H1 (cell line): Measurements from ENCODE around the gene FOXB1. TPM values are rescaled to one million over a fixed set of nuclear protein-coding genes. Genes with fewer than 3 reads are reported as not detected.

Experiments
- CTCF ChIA-PET: fragments of 300-600 bp; sonication (Branson Sonifier 250); formaldehyde crosslinking; loops from one replicate; lab custom pipeline; 2021; ENCODE audit not compliant: partially characterized antibody; lab: Charles Lee
- POLR2A ChIA-PET: fragments of 300-600 bp; sonication (Branson Sonifier 250); formaldehyde crosslinking; loops from one replicate; lab custom pipeline; 2021; ENCODE audit warnings: inconsistent platforms; ENCODE audit not compliant: partially characterized antibody; lab: Charles Lee
- DNase-seq, 2 experiments: peaks; one replicate each; pipeline versions ENCODE4 v3.0.0 to v3.0.0-alpha.2; 2010 to 2022; ENCODE audit warnings: low spot score in 2 of 2, low read depth in 1 of 2, mixed read lengths in 1 of 2
- FAIRE-seq: peaks from 2 replicates; lab custom pipeline; 2011; peaks lifted over from hg19 to GRCh38; lab: Jason Lieb, UNC
- H2AFZ ChIP-seq: 2 replicates; pipeline ENCODE4 v1.8.1; 2012; ENCODE audit warnings: low read length, inconsistent platforms
- H2AK5ac ChIP-seq: 2 replicates; pipeline ENCODE4 v1.6.1; 2013; ENCODE audit warnings: low read depth, low read length
- H2BK120ac ChIP-seq: replicated peaks from 2 replicates; pipeline ENCODE3; 2013; ENCODE audit warnings: low read depth, low read length, inconsistent platforms
- H2BK12ac ChIP-seq: 2 replicates; pipeline ENCODE4 v1.6.1; 2013; ENCODE audit warnings: low read depth, low read length
- H2BK15ac ChIP-seq: 2 replicates; pipeline ENCODE4 v1.6.1; 2013; ENCODE audit warnings: low read length
- H2BK20ac ChIP-seq: 2 replicates; pipeline ENCODE4 v1.6.1; 2013; ENCODE audit warnings: low read length
- H2BK5ac ChIP-seq: 2 replicates; pipeline ENCODE4 v1.6.1; 2013; ENCODE audit warnings: low read depth, low read length
- H3K14ac ChIP-seq: 2 replicates; pipeline ENCODE4 v1.6.1; 2013; ENCODE audit warnings: inconsistent platforms; ENCODE audit not compliant: insufficient read length
- H3K18ac ChIP-seq: 2 replicates; pipeline ENCODE4 v1.6.1; 2013; ENCODE audit warnings: low read length; ENCODE audit errors: extremely low read depth
- H3K23ac ChIP-seq: 2 replicates; pipeline ENCODE4 v1.6.1; 2013; ENCODE audit warnings: inconsistent platforms; ENCODE audit not compliant: insufficient read length
- H3K23me2 ChIP-seq: 2 replicates; pipeline ENCODE4 v1.6.1; 2013; ENCODE audit warnings: low read depth, low read length
- H3K27ac ChIP-seq: 2 replicates; pipeline ENCODE4 v1.6.1; 2011; ENCODE audit warnings: low read depth, low read length, inconsistent platforms
- H3K27me3 ChIP-seq, 4 experiments: replicated peaks in 1 of 4; 1 replicate in 1 of 4; 2 replicates in 3 of 4; pipeline versions ENCODE4 v1.6.1 to v1.8.1; 2011 to 2013; ENCODE audit warnings: low read length in 3 of 4, mild to moderate bottlenecking in 3 of 4, inconsistent platforms in 2 of 4, mixed read lengths in 2 of 4, moderate library complexity in 1 of 4; ENCODE audit not compliant: control insufficient read depth in 3 of 4, insufficient read depth in 3 of 4; ENCODE audit errors: extremely low read depth in 1 of 4
- H3K36me3 ChIP-seq, 4 experiments: 2 replicates each; pipeline versions ENCODE4 v1.6.1 to v1.8.1; 2011 to 2013; ENCODE audit warnings: mild to moderate bottlenecking in 4 of 4, low read length in 3 of 4, moderate library complexity in 2 of 4, control low read depth in 1 of 4, inconsistent platforms in 1 of 4; ENCODE audit not compliant: insufficient read depth in 4 of 4, control insufficient read depth in 2 of 4
- H3K4ac ChIP-seq: replicated peaks from 2 replicates; pipeline ENCODE3; 2013; ENCODE audit warnings: low read length, low read depth, mixed read lengths, inconsistent platforms; ENCODE audit not compliant: insufficient read length
- H3K4me1 ChIP-seq, 4 experiments: replicated peaks in 1 of 4; 1 replicate in 1 of 4; 2 replicates in 3 of 4; pipeline versions ENCODE4 v1.6.1 to v1.8.1; 2011 to 2013; ENCODE audit warnings: low read length in 3 of 4, inconsistent platforms in 2 of 4, mixed read lengths in 1 of 4; ENCODE audit not compliant: insufficient read depth in 4 of 4, control insufficient read depth in 3 of 4
- H3K4me2 ChIP-seq, 2 experiments: 2 replicates each; pipeline versions ENCODE4 v1.6.1 to v1.8.1; 2011 to 2013; ENCODE audit warnings: low read depth in 2 of 2, low read length in 2 of 2, control low read depth in 1 of 2, inconsistent platforms in 1 of 2, mild to moderate bottlenecking in 1 of 2; ENCODE audit not compliant: insufficient read depth in 1 of 2
- H3K4me3 ChIP-seq, 4 experiments: fragments of 200-600, 300-600 bp in 1 of 4; sonication (generic), shearing (Covaris generic), sonication (Bioruptor Twin) in 1 of 4; 2 replicates each; pipeline versions ENCODE4 v1.5.1 to v1.8.1; 2011 to 2016; ENCODE audit warnings: low read length in 4 of 4, low read depth in 3 of 4, control low read depth in 2 of 4, inconsistent platforms in 2 of 4, mild to moderate bottlenecking in 2 of 4, mixed read lengths in 1 of 4, moderate library complexity in 1 of 4; ENCODE audit not compliant: insufficient read depth in 2 of 4; ENCODE audit errors: extremely low read depth in 1 of 4
- H3K56ac ChIP-seq: replicated peaks from 2 replicates; pipeline ENCODE3; 2013; ENCODE audit warnings: low read depth, mild to moderate bottlenecking, mixed read lengths, low read length, inconsistent platforms; ENCODE audit not compliant: insufficient read length
- H3K79me1 ChIP-seq: 2 replicates; pipeline ENCODE4 v1.6.1; 2013; ENCODE audit warnings: low read depth, low read length, control low read depth
- H3K79me2 ChIP-seq, 2 experiments: 2 replicates each; pipeline versions ENCODE4 v1.6.1 to v1.8.1; 2012 to 2013; ENCODE audit warnings: low read length in 2 of 2, mild to moderate bottlenecking in 2 of 2, inconsistent platforms in 1 of 2; ENCODE audit not compliant: insufficient read depth in 2 of 2, control insufficient read depth in 1 of 2
- H3K9ac ChIP-seq, 4 experiments: replicated peaks in 1 of 4; 1 replicate in 1 of 4; 2 replicates in 3 of 4; pipeline versions ENCODE4 v1.6.1 to v1.8.1; 2011 to 2013; ENCODE audit warnings: low read depth in 3 of 4, low read length in 3 of 4, control low read depth in 2 of 4, mild to moderate bottlenecking in 2 of 4, moderate library complexity in 2 of 4, inconsistent platforms in 1 of 4; ENCODE audit errors: extremely low read depth in 1 of 4
- H3K9me3 ChIP-seq, 2 experiments: 2 replicates each; pipeline versions ENCODE4 v1.6.1 to v1.8.1; 2012 to 2013; ENCODE audit warnings: mild to moderate bottlenecking in 2 of 2, moderate library complexity in 2 of 2, control low read depth in 1 of 2, inconsistent platforms in 1 of 2, low read depth in 1 of 2, low read length in 1 of 2, mixed read lengths in 1 of 2; ENCODE audit not compliant: insufficient read depth in 2 of 2
- H4K20me1 ChIP-seq, 2 experiments: replicated peaks in 1 of 2; 2 replicates each; pipeline versions ENCODE3 to v1.8.1; 2011 to 2013; ENCODE audit warnings: inconsistent platforms in 2 of 2, low read length in 2 of 2, mild to moderate bottlenecking in 1 of 2; ENCODE audit not compliant: insufficient read depth in 2 of 2, control insufficient read depth in 1 of 2
- H4K5ac ChIP-seq: 2 replicates; pipeline ENCODE4 v1.6.1; 2013; ENCODE audit warnings: low read length, low read depth, mixed read lengths, inconsistent platforms; ENCODE audit not compliant: insufficient read length
- H4K8ac ChIP-seq: 2 replicates; pipeline ENCODE4 v1.8.0; 2013; ENCODE audit warnings: mild to moderate bottlenecking, moderate library complexity, low read length, inconsistent platforms; ENCODE audit not compliant: insufficient read depth; ENCODE audit errors: extremely low read depth
- H4K91ac ChIP-seq: replicated peaks from 2 replicates; pipeline ENCODE3; 2013; ENCODE audit warnings: low read length, mixed read lengths, inconsistent platforms; ENCODE audit not compliant: insufficient read length
- BACH1 ChIP-seq: IDR thresholded peaks from 2 replicates; pipeline ENCODE4 v1.6.1; 2012; ENCODE audit warnings: low read length, improper control_type of control experiment
- BCL11A ChIP-seq, 2 experiments: IDR thresholded peaks; one replicate each; pipeline ENCODE4 v1.6.1; 2011; ENCODE audit warnings: low read depth in 2 of 2, low read length in 2 of 2, mild to moderate bottlenecking in 2 of 2
- CBX8 ChIP-seq: fragments of 300-800, 300-1000 bp; sonication (generic); IDR thresholded peaks from 2 replicates; pipeline ENCODE4 v1.7.1; 2016; ENCODE audit warnings: low read depth, low read length, borderline replicate concordance
- EGR1 ChIP-seq: IDR thresholded peaks from 2 replicates; pipeline ENCODE4 v1.6.1; 2011; ENCODE audit warnings: low read depth, low read length, borderline replicate concordance
- EZH2 ChIP-seq: fragments of 200-600 bp; sonication (generic); IDR thresholded peaks from 2 replicates; pipeline ENCODE4 v1.7.1; 2012; ENCODE audit warnings: low read depth, mild to moderate bottlenecking, moderate library complexity, low read length, inconsistent platforms; ENCODE audit not compliant: severe bottlenecking
- HDAC6 ChIP-seq: IDR thresholded peaks from one replicate; pipeline ENCODE4 v1.7.1; 2012; ENCODE audit warnings: low read depth, mild to moderate bottlenecking, inconsistent platforms, low read length, moderate library complexity
- JUN ChIP-seq: IDR thresholded peaks from 2 replicates; pipeline ENCODE4 v1.6.1; 2011; ENCODE audit warnings: low read depth, mild to moderate bottlenecking, improper control_type of control experiment, low read length
- POLR2A ChIP-seq, 2 experiments: IDR thresholded peaks; 1 replicate in 1 of 2; 2 replicates in 1 of 2; pipeline ENCODE4 v1.6.1; 2011; ENCODE audit warnings: low read depth in 2 of 2, low read length in 2 of 2, mild to moderate bottlenecking in 2 of 2; ENCODE audit errors: control extremely low read depth in 1 of 2
- RBBP5 ChIP-seq: IDR thresholded peaks from 2 replicates; pipeline ENCODE4 v1.7.1; 2012; ENCODE audit warnings: low read depth, mild to moderate bottlenecking, inconsistent platforms, low read length, moderate library complexity, borderline replicate concordance
- SIRT6 ChIP-seq: IDR thresholded peaks from one replicate; pipeline ENCODE4 v1.7.1; 2012; ENCODE audit warnings: low read length, inconsistent platforms
- SIX5 ChIP-seq: IDR thresholded peaks from 2 replicates; pipeline ENCODE4 v1.6.1; 2011; ENCODE audit warnings: mild to moderate bottlenecking, low read depth, low read length
- SP1 ChIP-seq: IDR thresholded peaks from 2 replicates; pipeline ENCODE4 v1.6.1; 2011; ENCODE audit warnings: low read depth, low read length
- SP2 ChIP-seq: IDR thresholded peaks from 2 replicates; pipeline ENCODE4 v1.6.1; 2012; ENCODE audit warnings: mild to moderate bottlenecking, low read length, inconsistent platforms
- TAF1 ChIP-seq: IDR thresholded peaks from 2 replicates; pipeline ENCODE4 v1.6.1; 2011; ENCODE audit warnings: mild to moderate bottlenecking, low read depth, low read length
- WGBS, 2 experiments: shearing (Covaris generic) in 1 of 2; methylation state at CpG; one replicate each; pipeline versions ENCODE4 v1.1.6 to v1.1.7; 2013 to 2015; ENCODE audit warnings: low lambda C conversion rate in 2 of 2, mixed read lengths in 2 of 2, inconsistent platforms in 1 of 2, low coverage in 1 of 2, missing lambda C conversion rate in 1 of 2; ENCODE audit not compliant: insufficient replicate concordance in 2 of 2, insufficient coverage in 1 of 2, insufficient read length in 1 of 2; ENCODE audit errors: extremely low coverage in 1 of 2, missing lambda C conversion rate in 1 of 2; 5-methylcytosine and 5-hydroxymethylcytosine counted together
- polyA plus RNA-seq, 7 experiments: library from polyadenylated mRNA; depleted of rRNA in 3 of 7; stranded (reverse) in 5 of 7; unstranded in 2 of 7; fragments of >200 nt in 5 of 7; fragments of 200-250 nt in 2 of 7; gene quantifications; 1 replicate in 5 of 7; 2 replicates in 1 of 7; 4 replicates in 1 of 7; pipeline versions ENCODE4 v1.2.1 to v1.2.3, GENCODE V29; 2011 to 2013; ENCODE audit warnings: missing spikeins in 2 of 7, mixed read lengths in 2 of 7
- total RNA-seq: library from RNA; stranded (reverse); fragmentation: NEBNext Ultra II Directional; extraction: Animal tissue kit (Norgen Biotek cat#: 25700); gene quantifications from 2 replicates; pipeline ENCODE4 v1.2.1, GENCODE V29; 2021

FOXB1 gene
- total and polyA plus RNA-seq, 2 of the 8 experiments (the other 6 are each of a cell fraction or from before 2014, with no cell fraction given): 0.92 to 1.5 TPM

DNA sequence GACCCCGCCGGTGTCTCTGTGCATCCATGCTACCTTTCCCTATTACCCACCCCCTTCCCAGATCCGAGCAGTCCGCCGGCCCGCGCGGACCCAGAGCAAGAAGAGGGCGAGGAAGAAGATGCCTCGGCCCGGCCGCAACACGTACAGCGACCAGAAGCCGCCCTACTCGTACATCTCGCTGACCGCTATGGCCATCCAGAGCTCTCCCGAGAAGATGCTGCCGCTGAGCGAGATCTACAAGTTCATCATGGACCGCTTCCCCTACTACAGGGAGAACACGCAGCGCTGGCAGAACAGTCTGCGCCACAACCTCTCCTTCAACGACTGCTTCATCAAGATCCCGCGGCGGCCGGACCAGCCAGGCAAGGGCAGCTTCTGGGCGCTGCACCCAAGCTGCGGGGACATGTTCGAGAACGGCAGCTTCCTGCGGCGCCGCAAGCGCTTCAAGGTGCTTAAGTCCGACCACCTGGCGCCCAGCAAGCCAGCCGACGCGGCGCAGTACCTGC lies 788 bp downstream of the FOXB1 start:
- Histone ChIP-seq H3K23me2 (peaks cover 39% of the 10 kb centered on the region), H2BK12ac (peak overlapping the region; percentile 98; the same call in 1 of the 2 replicates), H3K4me3 (peak overlapping the region; percentile 54 to 74 (median 62)), H3K9ac (no peak overlapping the region; a peak in 1 of 7 replicates), H4K91ac (no peak overlapping the region), H3K23ac (no peak overlapping the region), H4K8ac (no peak overlapping the region; the same call in 1 of the 2 replicates), H3K36me3 (peaks cover 0 to 4% (median 0%) of the 10 kb centered on the region in 4 experiments; a peak in 2 of 8 replicates), H2BK20ac (peak overlapping the region; percentile 72; the same call in 1 of the 2 replicates), H4K20me1 (peaks cover 0 to 3% of the 10 kb centered on the region in 2 experiments), H3K79me2 (peaks cover 0 to 11% of the 10 kb centered on the region in 2 experiments; a peak in 1 of 4 replicates), H3K27me3 (peaks cover 25 to 58% (median 50%) of the 10 kb centered on the region in 4 experiments; a peak in 6 of 7 replicates), H3K79me1 (no peaks in the 10 kb centered on the region), H3K27ac (no peak overlapping the region), H3K4me2 (peak overlapping the region; percentile 98 to 100), H3K4ac (no peak overlapping the region), H2AFZ (peak overlapping the region; percentile 57; the same call in 1 of the 2 replicates), H2BK5ac (peak overlapping the region; percentile 66; the same call in 1 of the 2 replicates), H2BK120ac (no peak overlapping the region), H2AK5ac (no peak overlapping the region), H4K5ac (no peak overlapping the region), H3K18ac (peak overlapping the region; percentile 44; the same call in 1 of the 2 replicates), H2BK15ac (no peak overlapping the region), H3K4me1 (peaks cover 13 to 39% (median 23%) of the 10 kb centered on the region in 4 experiments), H3K14ac (no peak overlapping the region), H3K9me3 (no peaks in the 10 kb centered on the region; a peak in 1 of 4 replicates), H3K56ac (no peak overlapping the region)
- DNase-seq (no peak), FAIRE-seq (no peak)
- CTCF ChIA-PET: interaction anchor here (0.7 to 2.7 kb wide), 9 partner anchors 10 to 322 kb away, joined by 3 to 33 read pairs (median 4); no protein-coding TSS in a partner anchor
- whole genome bisulfite sequencing, 2 experiments: 1% methylated on average over 44 of the region's 44 CpGs; no CpG with 5 or more reads in 1 of the 2 experiments
- POLR2A ChIA-PET: interaction anchor here (0.8 to 3.3 kb wide), 5 partner anchors 8 to 74 kb away, joined by 3 to 24 read pairs (median 3); no protein-coding TSS in a partner anchor
- 0 out of 2 replicates have a peak, but pooled peaks have one; percentile 18 for TF ChIP-seq RBBP5
- no peak for TF ChIP-seq HDAC6
- TF ChIP-seq EGR1: no peak
- 0 out of 2 replicates have a peak, but pooled peaks have one; percentile 24 for TF ChIP-seq TAF1
- no peak for TF ChIP-seq SIRT6
- TF ChIP-seq CBX8: no peak
- TF ChIP-seq JUN: no peak
- no peak for TF ChIP-seq SP2
- no peak for TF ChIP-seq SIX5
- TF ChIP-seq SP1: no peak
- no peak for TF ChIP-seq POLR2A (IDR thresholded peaks at IDR 0.05; ENCODE audit: control extremely low read depth in 1 of 2, low read depth in 2 of 2, low read length in 2 of 2)
- TF ChIP-seq BCL11A (IDR thresholded peaks at IDR 0.05; ENCODE audit: low read depth in 2 of 2, low read length in 2 of 2): no peak
- no peak for TF ChIP-seq BACH1
- TF ChIP-seq EZH2: peak; percentile 74
